HG03064 (cell line): ENCODE measurements around the gene MGAT1.
"Not testable (repeated sequence)": the region's sequence is repeated elsewhere in the genome, so short reads cannot be mapped to it uniquely, and the experiment has no call there.

Experiments
- ATAC-seq: cut with Tn5 transposase; IDR thresholded peaks from one replicate; pipeline ENCODE4 v1.9.1; 2021; ENCODE audit warnings: low read depth; ENCODE audit not compliant: unreplicated experiment

The MGAT1 gene

DNA sequence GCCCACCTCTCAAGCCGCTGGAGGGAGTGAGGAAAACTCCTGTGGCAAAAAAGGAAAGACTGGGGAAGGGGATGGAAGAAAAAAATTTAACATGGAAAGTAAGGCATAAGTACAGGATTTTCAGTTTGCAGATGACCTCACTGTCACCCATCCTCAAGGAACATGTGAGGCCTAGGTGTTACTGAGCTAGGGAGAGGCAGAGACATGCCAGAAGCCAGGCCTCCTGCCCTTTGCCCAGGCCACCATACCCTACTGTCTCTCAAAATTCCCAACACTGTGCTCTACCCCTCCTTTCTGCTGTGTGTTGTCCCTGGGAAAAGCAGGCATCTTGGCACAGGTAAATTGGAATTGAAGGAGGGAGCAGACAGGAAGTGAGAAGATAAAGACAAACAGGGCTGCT lies 4.4 kb upstream of the MGAT1 start:
- no peak for ATAC-seq

DNA sequence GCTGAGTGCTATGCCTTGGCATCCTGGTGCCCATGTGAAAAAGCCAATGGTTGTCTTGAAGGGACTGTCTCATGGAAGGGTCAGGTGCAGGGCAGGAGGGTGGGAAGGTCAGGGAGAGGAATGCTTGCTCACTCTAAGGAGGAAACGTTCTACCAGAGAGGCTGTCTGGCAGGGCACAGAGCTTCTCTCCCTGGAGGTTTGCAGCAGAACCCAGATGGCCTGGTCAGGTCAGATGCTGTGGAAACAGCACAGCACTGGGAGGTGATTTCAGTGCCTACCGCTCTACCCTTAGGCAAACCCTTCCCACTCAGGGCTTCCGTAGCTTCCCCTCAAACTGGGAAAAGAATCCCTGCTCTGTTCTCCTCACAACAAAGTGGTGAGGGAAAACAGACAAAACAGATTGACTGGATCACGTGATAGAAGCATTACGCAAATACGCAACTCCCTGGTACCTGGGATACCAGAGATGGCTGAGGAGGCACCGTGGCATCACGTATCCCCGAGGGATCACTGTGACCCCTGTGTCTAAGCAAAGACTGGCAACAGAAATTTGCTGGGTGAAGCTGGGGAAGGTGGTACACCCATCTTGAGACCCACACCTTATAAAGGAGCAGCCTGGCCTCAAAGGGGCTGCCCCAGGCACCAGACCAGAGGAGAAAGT lies 3.9 kb upstream of the MGAT1 start:
- no peak for ATAC-seq

DNA sequence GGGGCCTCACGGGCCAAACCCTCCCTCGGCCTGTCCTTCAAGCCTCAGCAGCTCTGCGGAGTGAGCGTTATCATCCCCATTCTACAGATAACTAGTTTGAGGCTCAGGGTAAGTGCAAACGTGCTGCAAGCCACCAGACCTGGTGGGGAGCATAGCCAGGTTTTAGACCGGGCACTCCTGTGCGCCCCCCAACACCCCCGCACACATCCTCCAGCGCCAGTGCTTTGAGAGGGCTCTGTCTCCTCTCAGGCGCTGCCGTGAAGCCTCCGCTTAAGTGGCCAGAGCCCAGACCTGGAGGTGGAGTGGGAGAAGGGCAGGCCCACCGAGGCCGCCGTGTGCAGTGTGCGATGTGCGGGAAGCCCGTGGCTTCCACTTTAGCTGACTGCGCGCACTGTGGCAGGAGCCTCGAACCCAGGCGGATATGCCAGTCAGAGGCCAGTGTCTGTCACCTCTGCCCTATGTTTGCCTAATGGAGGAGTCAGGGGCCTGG lies 1.6 kb upstream of the MGAT1 start:
- no peak for ATAC-seq

DNA sequence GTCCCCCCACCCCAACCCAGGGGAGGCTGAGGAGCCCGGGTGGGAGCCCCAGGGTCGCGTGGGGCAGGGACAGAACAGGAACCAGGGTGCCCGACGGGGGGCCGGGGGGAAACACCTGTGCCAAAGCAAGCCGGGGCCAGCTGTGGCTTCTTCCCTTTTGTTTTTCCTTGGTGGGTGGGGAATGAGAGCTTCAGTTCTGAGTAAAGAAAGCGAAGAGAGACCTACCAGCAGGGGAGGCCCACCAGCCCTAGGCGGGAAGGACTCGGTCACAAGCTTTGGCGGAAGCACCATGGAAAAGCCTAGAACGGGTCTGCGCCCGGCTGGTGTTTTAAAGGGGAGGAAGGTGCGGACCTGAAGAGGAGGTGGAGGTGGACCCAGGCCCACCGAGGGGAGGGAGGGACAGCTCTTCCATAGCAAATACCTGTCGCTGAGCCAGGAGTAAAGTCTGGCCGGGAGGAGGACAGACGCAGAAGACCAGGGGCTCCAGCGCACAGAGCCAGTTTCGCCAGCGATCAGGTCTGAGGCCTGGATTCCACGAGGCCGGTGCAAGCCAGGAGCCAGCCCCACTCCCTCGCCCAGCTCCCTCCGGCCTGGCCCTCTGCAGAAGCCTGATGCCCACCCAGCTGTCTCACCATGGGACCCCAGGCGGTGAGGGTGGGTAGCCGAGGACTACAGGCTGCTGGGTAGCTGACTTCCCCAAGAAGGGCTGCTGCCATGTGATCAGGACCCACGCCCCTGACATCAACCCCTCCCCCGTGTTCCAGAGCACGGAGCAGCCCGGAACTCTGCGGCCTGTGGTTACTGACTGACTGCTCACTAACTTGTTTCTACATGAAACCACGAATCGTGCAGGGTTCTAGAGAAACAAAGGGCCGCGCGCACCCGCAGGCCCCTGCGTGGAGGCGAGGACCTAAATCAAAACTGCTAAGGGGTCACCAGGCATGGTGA lies 849 bp upstream of the MGAT1 start:
- peak; percentile 53 for ATAC-seq

DNA sequence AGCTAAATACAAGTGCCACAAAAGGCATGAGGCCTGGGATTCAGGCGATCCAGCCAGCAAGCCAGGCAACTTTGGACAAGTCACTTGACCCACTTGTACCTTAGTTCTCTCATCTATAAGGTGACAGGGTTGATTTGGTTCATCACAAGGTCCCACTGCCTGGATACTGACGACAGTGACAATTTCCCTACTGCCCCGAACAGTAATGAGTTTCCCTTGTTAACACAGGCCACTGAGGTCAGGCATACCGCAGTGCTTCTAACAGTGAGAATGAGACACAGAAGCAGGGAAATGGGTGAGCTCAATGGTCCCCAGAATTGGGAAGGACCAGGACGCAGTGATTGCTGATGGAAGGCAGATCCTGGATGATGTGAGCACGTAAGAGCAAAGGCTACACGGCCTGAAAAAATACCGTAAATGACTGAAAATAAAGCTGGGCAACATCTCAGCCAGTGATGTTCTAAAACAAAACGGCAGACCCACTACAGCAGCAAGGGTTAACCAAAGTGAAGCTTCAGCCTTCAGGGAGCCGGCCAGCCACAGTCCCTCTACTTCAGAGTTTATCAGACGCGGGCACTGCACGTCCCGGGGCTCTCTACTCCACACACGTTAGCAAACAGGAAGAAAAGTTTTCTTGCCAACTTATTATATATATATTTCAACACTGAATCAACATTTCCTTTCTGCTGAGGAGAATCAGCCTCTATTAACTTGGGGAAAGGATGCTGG lies 846 bp downstream of the MGAT1 start:
- ATAC-seq, result no peak

DNA sequence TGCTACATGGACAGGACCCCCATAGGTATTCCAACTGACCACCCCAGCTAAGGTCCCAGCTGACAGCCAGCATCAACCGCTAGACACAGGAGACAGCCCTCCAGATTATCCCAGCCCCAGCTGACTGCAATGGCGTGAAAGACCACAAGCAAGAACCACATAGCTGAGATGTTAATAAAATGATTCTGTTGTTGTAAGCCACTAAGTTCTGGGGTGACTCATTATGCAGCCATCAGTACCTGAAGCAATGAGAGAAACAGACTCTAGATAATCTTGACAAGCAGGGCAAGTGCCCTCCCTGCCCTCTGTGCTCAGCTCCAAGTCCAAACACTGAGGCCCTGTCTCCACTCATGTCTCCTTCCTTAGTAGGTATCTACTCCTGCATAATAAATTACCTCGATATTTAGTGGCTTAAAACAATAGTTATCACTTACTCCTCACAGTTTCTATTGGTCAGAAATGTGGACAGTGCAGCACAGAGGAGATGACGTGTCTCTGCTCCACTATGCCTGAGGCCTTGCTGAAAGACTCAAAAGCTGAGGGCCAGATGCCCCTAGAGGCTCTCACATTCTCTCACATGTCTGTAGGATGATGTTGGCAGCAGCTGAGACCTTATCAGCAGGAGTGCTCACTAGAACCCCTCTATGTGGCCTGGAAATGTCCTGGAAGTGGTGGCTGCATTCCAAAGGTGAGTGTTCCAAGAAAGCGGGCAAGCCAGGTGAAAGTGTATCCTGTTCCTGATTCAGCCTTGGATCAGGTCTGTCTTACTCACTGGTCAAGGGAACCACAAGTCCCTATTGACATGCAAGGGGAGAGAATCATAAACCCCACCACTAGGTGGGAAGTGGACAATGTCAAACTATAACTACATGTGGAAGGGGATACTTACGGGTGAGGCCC lies 2.5 kb downstream of the MGAT1 start:
- no peak for ATAC-seq

DNA sequence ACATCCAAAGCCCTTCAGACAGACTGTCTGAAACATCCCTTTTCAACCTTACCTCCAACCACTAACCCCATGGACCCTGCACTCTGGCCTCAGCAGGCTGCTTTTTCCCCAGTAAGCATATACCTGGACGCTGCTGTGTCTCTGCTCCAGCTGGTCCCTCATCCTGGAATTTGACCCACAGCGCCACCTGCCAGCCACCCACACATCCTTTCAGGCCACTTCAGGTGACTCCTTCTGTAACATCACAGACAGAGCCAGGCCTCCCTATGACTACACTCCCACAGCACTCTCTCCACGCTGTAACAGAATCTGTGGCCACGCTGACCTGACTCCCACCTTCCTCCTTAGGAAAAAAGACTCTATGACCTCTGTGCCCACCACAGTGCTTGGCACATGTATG lies 3.4 kb downstream of the MGAT1 start:
- ATAC-seq, result no peak

DNA sequence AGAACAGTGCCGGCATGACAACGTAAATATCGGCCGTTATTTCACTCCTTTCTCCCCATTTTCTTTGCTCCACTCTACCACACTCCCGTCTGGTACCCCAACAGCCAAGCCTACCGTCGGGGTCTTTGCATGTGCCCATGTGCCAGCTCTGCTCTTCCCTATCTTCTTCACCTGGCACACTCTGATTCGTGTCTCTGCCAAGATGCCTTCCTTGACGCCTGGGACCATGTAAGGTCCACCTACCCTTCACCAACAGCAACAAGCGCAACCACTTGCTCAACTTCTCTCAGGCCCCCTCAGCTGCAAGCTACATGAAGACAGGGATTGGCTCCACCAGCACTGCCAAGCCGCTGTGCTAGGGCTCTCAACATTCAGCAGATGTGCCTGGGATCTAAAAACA lies 4.4 kb downstream of the MGAT1 start:
- no peak for ATAC-seq

DNA sequence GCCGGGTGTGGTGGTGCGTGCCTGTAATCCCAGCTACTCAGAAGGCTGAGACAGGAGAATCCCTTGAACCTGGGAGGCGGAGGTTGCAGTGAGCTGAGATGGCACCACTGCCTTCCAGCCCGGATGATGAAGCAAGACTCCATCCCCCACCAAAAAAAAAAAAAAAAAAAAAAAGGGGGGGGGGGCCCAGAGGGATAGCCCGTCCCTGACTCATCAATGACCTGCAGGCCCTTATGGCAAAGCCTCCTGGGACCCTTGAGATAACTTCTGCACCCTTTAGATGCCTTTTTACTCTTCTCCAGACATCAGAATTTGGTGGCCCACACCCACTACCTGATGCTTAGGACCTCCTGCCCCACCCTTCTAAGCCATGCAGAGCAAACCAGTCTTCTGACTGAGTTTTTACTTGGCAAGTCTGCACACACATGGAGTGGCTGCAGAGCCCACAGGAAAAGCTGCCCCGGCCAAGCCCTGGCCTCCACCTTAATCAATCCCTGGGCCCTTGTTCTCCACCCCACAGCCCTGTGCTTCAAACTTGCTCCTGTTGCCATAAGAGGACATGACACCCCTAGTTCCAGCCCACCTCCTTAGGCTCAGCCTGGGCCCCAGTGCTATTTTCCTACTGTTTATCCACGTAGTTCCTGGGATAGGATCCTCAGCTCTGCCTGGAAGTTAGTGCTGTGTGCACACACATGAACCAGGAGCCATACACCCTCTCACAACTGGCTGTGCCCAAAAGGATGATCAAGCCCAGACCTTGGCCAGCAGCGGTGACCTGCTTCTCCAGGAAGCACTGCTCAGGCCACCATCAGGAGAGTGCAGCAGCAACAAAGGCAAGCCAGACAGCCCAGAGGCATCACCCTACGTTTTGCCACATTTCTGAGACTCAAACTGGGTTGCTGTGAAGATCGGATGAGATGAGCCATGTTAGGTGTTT lies 5.1 kb downstream of the MGAT1 start:
- no peak for ATAC-seq

DNA sequence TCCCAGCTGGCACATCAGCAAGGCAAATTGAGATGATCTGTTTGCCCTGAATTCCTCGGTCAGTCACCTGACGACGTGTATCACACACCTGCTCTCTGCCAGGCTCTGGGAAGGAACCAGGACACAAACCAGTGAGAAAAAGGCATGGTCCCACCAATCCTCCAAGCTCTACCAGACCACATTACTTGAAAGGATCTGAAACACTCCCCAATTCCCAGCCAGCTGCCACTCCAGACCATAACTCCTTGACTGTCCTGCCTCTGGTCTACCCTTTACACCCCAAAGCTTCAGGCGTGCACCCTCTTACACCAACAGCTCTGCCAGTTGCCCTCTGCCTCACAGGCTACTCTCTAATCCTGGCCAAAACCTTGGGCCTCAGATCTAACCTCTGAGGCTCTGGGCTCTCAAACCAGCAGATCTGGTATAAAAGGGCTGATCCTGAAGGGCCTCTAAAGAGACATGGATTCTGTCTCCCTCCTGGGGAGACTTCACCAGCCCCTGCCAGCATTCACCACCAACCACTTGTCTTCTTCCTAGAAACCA lies 6.8 kb downstream of the MGAT1 start:
- ATAC-seq, result no peak

DNA sequence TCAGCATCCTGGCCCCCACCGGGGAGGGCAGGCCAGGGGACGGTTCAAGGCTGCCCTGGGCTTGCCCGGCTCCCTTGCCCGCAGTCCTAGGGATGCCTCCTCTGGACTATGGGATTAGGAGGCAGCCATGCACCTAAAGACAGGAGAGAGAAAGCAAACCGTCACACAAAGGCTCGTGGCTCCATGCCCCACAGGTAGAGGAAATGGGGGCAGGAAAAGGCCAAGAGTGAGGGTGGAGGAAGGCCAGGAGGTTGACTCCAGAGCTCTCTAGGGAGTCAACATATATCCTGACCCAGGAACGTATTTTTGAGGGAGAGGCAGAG lies 9.7 kb downstream of the MGAT1 start:
- ATAC-seq, result no peak

DNA sequence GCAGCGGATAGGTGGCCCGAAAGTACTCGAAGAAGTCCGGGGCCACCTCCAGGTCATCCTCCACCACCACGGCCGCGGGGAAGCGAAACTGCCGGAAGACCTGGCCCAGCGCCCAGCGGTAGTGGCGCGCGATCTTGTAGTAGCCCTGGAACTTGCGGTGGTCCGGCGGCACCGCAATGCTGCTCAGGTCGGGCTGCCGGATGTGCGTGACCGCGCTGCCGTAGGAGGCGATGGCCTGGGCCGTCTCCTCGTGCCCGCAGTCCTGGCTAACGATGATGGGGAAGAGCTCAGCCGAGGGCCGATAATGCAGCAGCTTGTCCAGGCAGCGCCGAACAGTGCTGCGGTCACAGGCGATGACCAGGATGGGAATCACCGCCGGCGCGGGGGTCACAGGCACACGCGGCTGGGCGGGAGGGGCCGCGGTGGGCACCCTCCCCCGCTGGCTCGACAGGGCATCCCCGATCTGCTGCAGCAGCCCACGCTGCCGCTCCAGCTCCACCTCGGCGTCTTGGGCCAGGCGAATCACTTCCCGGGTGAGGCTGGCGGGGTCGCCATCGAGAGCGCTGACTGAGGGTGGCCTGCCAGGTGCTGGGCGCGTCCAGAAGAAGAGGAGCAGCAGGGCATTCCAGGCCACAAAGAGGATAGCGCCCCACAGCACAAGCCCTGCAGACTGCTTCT lies 10.2 kb downstream of the MGAT1 start:
- ATAC-seq, result no peak

DNA sequence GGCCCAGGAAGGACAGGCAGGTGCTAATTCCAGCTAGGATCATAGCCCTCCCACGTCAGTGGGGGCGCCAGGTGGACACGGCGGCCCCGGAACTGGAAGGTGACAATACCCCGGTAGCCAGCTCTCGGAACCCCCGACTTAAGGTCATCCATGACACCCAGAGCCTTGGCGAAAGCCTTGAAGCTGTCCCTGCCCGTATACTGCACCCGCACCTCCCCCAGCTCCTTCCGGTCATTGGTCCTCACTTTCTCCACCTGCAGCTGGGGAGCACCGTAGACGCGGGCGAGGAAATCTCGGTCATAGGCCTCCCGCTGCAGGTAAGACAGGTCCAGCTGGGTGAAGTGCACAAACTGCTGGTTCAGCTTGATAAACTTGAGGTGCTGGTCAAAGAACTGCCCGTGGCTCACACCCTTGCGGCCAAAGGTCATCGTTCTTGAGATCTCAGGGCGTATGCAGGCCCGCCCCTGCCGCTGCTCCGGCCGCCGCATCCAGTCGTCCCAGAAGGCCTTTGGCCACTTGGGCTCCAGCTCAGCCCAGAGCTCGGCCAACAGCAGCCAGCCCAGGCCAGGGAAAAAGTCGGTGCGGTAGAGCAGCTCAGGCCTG lies 10.9 kb downstream of the MGAT1 start:
- ATAC-seq, result no peak

DNA sequence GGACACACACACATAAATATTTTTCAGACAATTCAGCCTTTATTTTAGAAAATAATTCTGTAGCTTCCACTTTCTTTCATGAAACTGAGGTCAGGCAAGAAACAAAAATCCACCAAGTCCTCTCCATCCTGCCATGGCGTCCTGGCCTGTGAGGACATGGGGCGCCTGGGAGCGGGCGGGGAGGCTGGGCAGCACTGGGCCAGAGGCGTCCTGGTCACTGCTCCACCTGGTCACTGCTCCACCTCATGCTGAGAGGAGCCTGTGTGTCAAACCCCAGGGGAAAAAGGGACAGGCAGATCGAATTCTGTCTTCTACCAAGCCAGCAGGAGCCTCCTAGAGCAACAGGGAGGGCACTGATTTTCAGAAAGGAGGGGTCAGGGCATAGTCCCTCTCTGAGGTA lies 12.1 kb downstream of the MGAT1 start:
- no peak for ATAC-seq

DNA sequence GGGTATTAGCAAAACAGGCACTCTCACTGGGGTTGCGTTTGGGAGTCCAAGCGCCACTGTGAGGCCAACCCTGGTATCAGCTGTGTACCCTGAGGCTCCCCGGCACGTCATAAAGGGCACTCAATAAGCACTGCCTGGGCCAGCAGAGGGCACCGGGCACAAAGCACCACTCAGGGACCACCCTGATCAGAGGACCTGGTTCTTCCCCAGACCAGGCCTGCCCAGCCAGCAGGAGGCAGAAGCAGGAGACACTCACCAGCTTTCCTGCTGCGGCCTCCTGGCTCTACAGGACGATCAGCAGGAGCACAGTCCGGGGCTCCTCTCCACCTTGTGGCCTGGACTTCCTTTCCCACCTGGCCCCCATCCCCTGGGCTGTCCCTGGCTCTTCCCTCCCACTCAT lies 12.6 kb downstream of the MGAT1 start:
- ATAC-seq, result no peak

DNA sequence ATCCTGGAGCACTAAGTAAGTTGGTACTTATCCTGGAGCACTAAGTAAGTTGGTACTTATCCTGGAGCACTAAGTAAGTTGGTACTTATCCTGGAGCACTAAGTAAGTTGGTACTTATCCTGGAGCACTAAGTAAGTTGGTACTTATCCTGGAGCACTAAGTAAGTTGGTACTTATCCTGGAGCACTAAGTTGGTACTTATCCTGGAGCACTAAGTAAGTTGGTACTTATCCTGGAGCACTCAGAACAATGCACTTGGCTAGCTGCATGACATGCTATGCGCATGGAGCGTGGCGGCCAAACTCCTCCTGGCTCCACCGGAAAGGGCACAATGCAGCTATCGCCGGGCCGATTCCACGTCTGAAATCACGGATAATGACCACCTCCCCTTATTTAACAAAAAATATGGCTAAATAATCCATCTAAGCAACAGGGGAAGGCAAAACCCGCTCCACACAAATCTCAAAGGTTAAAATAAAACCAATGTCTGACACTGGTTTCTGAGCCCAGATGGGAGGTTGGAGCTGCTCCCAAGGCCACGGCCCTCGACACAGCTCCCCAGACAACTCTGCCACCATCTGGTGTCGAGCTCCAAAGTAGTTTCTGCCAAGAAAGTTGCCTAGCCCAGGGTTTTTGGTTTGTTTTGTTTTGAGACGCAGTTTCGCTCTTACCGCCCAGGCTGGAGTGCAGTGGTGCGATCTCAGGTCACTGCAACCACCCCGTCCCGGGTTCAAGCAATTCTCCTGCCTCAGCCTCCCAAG lies 13.8 kb downstream of the MGAT1 start:
- not testable (repeated sequence) for ATAC-seq

DNA sequence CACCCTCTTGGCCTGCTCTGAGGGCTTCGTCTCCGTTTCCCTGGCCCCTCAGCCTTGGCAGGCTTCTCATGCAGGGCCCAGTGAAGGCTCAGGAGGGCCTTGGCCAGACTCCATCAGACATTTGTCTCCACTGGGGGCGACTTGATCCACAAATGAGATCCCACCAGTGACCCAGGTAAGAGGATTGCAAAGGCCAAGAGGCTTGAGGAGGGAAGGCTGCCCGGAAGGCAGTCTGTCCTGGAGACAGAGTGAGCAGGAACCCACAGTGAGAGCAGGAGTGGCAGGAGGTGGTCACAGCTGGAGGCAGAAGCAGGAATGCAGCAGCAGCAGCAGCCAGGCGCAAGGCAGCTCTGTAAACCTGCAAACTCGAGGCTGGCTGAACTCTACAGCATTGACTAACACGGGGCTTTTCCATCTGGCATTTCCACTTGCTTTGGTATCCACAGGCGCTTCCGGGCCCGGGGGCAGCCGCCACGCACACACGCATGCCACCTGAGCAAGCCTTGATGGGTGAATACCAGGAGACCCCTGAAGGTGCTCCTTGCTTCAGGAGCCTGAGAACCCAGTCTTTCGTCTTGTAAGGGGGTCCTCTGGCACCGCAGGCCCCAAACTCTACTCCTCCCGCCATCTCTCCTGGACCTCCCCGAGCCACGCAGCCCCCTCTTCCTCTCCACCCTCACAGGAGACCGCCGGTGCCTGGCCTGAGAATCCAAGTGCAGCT lies 14.7 kb downstream of the MGAT1 start:
- no peak for ATAC-seq
